Right cardiac atrium (tissue), 5 donors: Measurements from ENCODE around the gene SAYSD1. TPM values are rescaled to one million over a fixed set of nuclear protein-coding genes. Genes with fewer than 3 reads are reported as not detected.

ENCODE experiments used
- ATAC-seq, 2 donors: fragments of 200-7000 bp; cut with Tn5 transposase; one replicate each; pipeline versions ENCODE4 v1.8.0 to v1.9.1; 2020; ENCODE audit warnings: moderate library complexity in 2 of 2, mild to moderate bottlenecking in 1 of 2
- DNase-seq, 3 donors: peaks; one replicate each; pipeline ENCODE4 v3.0.0-alpha.2; 2020
- H3K27ac ChIP-seq: one replicate; pipeline ENCODE4 v1.5.1; 2013; ENCODE audit warnings: mild to moderate bottlenecking, low read length, control low read depth, moderate library complexity
- H3K27me3 ChIP-seq: one replicate; pipeline ENCODE4 v1.6.1; 2013; ENCODE audit not compliant: control insufficient read depth, insufficient read depth
- H3K4me1 ChIP-seq: one replicate; pipeline ENCODE4 v1.6.1; 2013; ENCODE audit warnings: low read length; ENCODE audit not compliant: control insufficient read depth, insufficient read depth
- H3K4me3 ChIP-seq: one replicate; pipeline ENCODE4 v1.5.1; 2013; ENCODE audit warnings: low read length, control low read depth
- H3K9me3 ChIP-seq: one replicate; pipeline ENCODE4 v1.6.1; 2013; ENCODE audit warnings: low read length; ENCODE audit not compliant: control insufficient read depth
- WGBS: extraction: QIAGEN DNeasy Blood & Tissue Kit; methylation state at CpG from one replicate; pipeline ENCODE4 v1.1.7; 2013; 5-methylcytosine and 5-hydroxymethylcytosine counted together
- intact Hi-C, 4 donors: fragments of 100-400 bp; cut with DNase I; formaldehyde crosslinking; loops; one replicate each; pipeline versions ENCODE4 v1.11.0 to v1.14.0; 2022 to 2023
- polyA plus RNA-seq: library from polyadenylated mRNA; stranded (reverse); fragments of 200-250 nt; gene quantifications from one replicate; pipeline ENCODE4 v1.2.3, GENCODE V29; 2013
- total RNA-seq, 4 donors: library from RNA; stranded (reverse); fragmentation: NEBNext Ultra II Directional; extraction: Animal tissue kit (Norgen Biotek cat#: 25700); gene quantifications; one replicate each; pipeline ENCODE4 v1.2.1, GENCODE V29; 2021
- donor health status: healthy with polysubstance abuse.
- donor health status: DM: no; HTN: yes; CAD: no.
- donor health status: DM: no; HTN: no; CAD: no.
- donor health status: DM: no; HTN: yes; CAD: no; lungs with severe emphysema.
- donor health status: DM: yes; HTN: yes; CAD: no.

SAYSD1 gene
- total and polyA plus RNA-seq, 5 donors = 8.3 to 12.6 (median 11.2) TPM

- DNase-seq = no peak
- H3K4me1 ChIP-seq = no peaks in the 10 kb centered on the region
- H3K27me3 ChIP-seq = no peaks in the 10 kb centered on the region
- intact Hi-C loops = loop anchor here in 2 of 4 donors (10.0 kb wide), 1 partner anchor 225 kb away; no protein-coding TSS in a partner anchor
- H3K4me3 ChIP-seq = no peak overlapping the region
- WGBS = 78% methylated on average over 8 of the region's 8 CpGs
- H3K27ac ChIP-seq = no peak overlapping the region
- ATAC-seq = no peak
- H3K9me3 ChIP-seq = no peaks in the 10 kb centered on the region
These were observed 35.5 kb downstream of the SAYSD1 start for GRCh38 chr6:39079197-39080125.

GRCh38 chr6:39078695-39079094 is 36.3 kb downstream of the SAYSD1 start:
- DNase-seq (no peak), ATAC-seq (no peak)
- Histone ChIP-seq H3K4me1 (no peaks in the 10 kb centered on the region), H3K27ac (no peak overlapping the region), H3K27me3 (no peaks in the 10 kb centered on the region), H3K4me3 (no peak overlapping the region), H3K9me3 (no peaks in the 10 kb centered on the region)
- 84% methylated on average over 3 of the region's 3 CpGs for WGBS
- intact Hi-C loops = no loop called here

- DNase-seq = peak in 1 of 3 donors; percentile 46
- H3K27ac ChIP-seq = no peak overlapping the region
- ATAC-seq = no peak
- H3K9me3 ChIP-seq = no peaks in the 10 kb centered on the region
- WGBS = 88% methylated on average over 11 of the region's 11 CpGs
- no peak overlapping the region for H3K4me3 ChIP-seq
- no peaks in the 10 kb centered on the region for H3K27me3 ChIP-seq
- H3K4me1 ChIP-seq = no peaks in the 10 kb centered on the region
- intact Hi-C loops = no loop called here
These were observed 36.9 kb downstream of the SAYSD1 start for GRCh38 chr6:39077882-39078594.

GRCh38 chr6:39076623-39077535 is 38.1 kb downstream of the SAYSD1 start:
- H3K9me3 ChIP-seq = no peaks in the 10 kb centered on the region
- no peak overlapping the region for H3K4me3 ChIP-seq
- WGBS = 76% methylated on average over 9 of the region's 9 CpGs
- H3K4me1 ChIP-seq = no peaks in the 10 kb centered on the region
- intact Hi-C loops = no loop called here
- H3K27ac ChIP-seq = no peak overlapping the region
- no peaks in the 10 kb centered on the region for H3K27me3 ChIP-seq
- no peak for ATAC-seq
- no peak for DNase-seq

GRCh38 chr6:39075807-39076622 is 39.0 kb downstream of the SAYSD1 start:
- no peaks in the 10 kb centered on the region for H3K4me1 ChIP-seq
- intact Hi-C loops = no loop called here
- DNase-seq = no peak
- no peak overlapping the region for H3K27ac ChIP-seq
- no peaks in the 10 kb centered on the region for H3K27me3 ChIP-seq
- no peak for ATAC-seq
- 75% methylated on average over 11 of the region's 11 CpGs for WGBS
- H3K9me3 ChIP-seq = no peaks in the 10 kb centered on the region
- no peak overlapping the region for H3K4me3 ChIP-seq

GRCh38 chr6:39075010-39075686 is 39.8 kb downstream of the SAYSD1 start:
- intact Hi-C loops = no loop called here
- Histone ChIP-seq H3K4me1 (no peaks in the 10 kb centered on the region), H3K9me3 (no peaks in the 10 kb centered on the region), H3K27ac (no peak overlapping the region), H3K27me3 (no peaks in the 10 kb centered on the region), H3K4me3 (no peak overlapping the region)
- ATAC-seq = no peak
- peak in 1 of 3 donors; percentile 29 for DNase-seq
- 63% methylated on average over 12 of the region's 12 CpGs for WGBS

GRCh38 chr6:39074486-39074885 is 40.5 kb downstream of the SAYSD1 start:
- no peaks in the 10 kb centered on the region for H3K4me1 ChIP-seq
- intact Hi-C loops = no loop called here
- 82% methylated on average over 9 of the region's 9 CpGs for WGBS
- H3K27me3 ChIP-seq = no peaks in the 10 kb centered on the region
- DNase-seq (peak in 1 of 3 donors; percentile 22), ATAC-seq (no peak)
- H3K27ac ChIP-seq = no peak overlapping the region
- H3K9me3 ChIP-seq = no peaks in the 10 kb centered on the region
- H3K4me3 ChIP-seq = no peak overlapping the region

GRCh38 chr6:39073471-39074355 is 41.3 kb downstream of the SAYSD1 start:
- Histone ChIP-seq H3K4me3 (no peak overlapping the region), H3K9me3 (no peaks in the 10 kb centered on the region), H3K27me3 (no peaks in the 10 kb centered on the region), H3K27ac (no peak overlapping the region), H3K4me1 (no peaks in the 10 kb centered on the region)
- intact Hi-C loops = no loop called here
- ATAC-seq (no peak), DNase-seq (peak in 1 of 3 donors; percentile 45)
- WGBS = 83% methylated on average over 17 of the region's 17 CpGs

- no peak for ATAC-seq
- 94% methylated on average over 9 of the region's 9 CpGs for WGBS
- Histone ChIP-seq H3K27ac (no peak overlapping the region), H3K9me3 (no peaks in the 10 kb centered on the region), H3K4me3 (no peak overlapping the region), H3K27me3 (no peaks in the 10 kb centered on the region), H3K4me1 (no peaks in the 10 kb centered on the region)
- intact Hi-C loops = no loop called here
- peak in 1 of 3 donors; percentile 18 for DNase-seq
These were observed 42.2 kb downstream of the SAYSD1 start for GRCh38 chr6:39072830-39073229.
